Heart left ventricle (tissue), 13 donors: ENCODE results near the gene AAK1.

Experiments used
- POLR2A ChIP-seq, 2 donors: fragments of 450-650 bp; IDR thresholded peaks; one replicate each; pipeline ENCODE4 v1.6.1; 2017; ENCODE audit warnings: antibody characterized with exemption in 2 of 2, mild to moderate bottlenecking in 2 of 2, moderate library complexity in 2 of 2
- TF ChIP-seq, protein P1 (sequence below), 12 donors: fragments of 200-600 bp; sonication (generic) in 4 of 12; IDR thresholded peaks; one replicate each; pipeline versions ENCODE4 v1.5.0 to v1.8.0; 2018 to 2022; ENCODE audit warnings: antibody characterized with exemption in 12 of 12, mild to moderate bottlenecking in 5 of 12
- donor health status: ischemic (EF 13 %, LVEDD 7.1; RV severe dilation, severe dysfunction).
- donor health status: DM: no; HTN: yes; CAD: no.
- donor health status: DM: no; HTN: no; CAD: no.
- donor health status: ischemic (EF 25% LVEDD 6.9; RV normal size, moderate dysfunction).
- donor health status: ischemic (EF 25% LVEDD 5.7; RV mildly dilated, moderate dysfunction).
- donor health status: ischemic (EF 35%, LVEDD 5.7; RV mildly dilated, moderate dysfunction).
- donor health status: nonischemic (EF 11% LVEDD 7.7; RV severe dilation, severe dysfunction).
- donor health status: DM: yes; HTN: yes; CAD: no.
- donor health status: PGD.
- donor health status: ischemic (EF 29% LVEDD 5.4; RV normal size, mild dysfunction).
- donor health status: nonischemic (EF 23%, LVEDD 6.1; RV moderate dilation, normal function).

- TF ChIP-seq, protein P1, sequence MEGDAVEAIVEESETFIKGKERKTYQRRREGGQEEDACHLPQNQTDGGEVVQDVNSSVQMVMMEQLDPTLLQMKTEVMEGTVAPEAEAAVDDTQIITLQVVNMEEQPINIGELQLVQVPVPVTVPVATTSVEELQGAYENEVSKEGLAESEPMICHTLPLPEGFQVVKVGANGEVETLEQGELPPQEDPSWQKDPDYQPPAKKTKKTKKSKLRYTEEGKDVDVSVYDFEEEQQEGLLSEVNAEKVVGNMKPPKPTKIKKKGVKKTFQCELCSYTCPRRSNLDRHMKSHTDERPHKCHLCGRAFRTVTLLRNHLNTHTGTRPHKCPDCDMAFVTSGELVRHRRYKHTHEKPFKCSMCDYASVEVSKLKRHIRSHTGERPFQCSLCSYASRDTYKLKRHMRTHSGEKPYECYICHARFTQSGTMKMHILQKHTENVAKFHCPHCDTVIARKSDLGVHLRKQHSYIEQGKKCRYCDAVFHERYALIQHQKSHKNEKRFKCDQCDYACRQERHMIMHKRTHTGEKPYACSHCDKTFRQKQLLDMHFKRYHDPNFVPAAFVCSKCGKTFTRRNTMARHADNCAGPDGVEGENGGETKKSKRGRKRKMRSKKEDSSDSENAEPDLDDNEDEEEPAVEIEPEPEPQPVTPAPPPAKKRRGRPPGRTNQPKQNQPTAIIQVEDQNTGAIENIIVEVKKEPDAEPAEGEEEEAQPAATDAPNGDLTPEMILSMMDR (IDR thresholded peaks at IDR 0.05): no peak
- TF ChIP-seq POLR2A (IDR thresholded peaks at IDR 0.05): no peak
Measured at GRCh38 chr2:69578198-69578540, 65.4 kb downstream of the AAK1 start.
